GM19452 (cell line): Measurements from ENCODE around the gene GRID2.
"Not testable (repeated sequence)": the region's sequence is repeated elsewhere in the genome, so short reads cannot be mapped to it uniquely, and the experiment has no call there.

ENCODE experiments used
- ATAC-seq: cut with Tn5 transposase; IDR thresholded peaks from one replicate; pipeline ENCODE4 v1.9.1; 2021; ENCODE audit not compliant: unreplicated experiment

Gene GRID2

DNA sequence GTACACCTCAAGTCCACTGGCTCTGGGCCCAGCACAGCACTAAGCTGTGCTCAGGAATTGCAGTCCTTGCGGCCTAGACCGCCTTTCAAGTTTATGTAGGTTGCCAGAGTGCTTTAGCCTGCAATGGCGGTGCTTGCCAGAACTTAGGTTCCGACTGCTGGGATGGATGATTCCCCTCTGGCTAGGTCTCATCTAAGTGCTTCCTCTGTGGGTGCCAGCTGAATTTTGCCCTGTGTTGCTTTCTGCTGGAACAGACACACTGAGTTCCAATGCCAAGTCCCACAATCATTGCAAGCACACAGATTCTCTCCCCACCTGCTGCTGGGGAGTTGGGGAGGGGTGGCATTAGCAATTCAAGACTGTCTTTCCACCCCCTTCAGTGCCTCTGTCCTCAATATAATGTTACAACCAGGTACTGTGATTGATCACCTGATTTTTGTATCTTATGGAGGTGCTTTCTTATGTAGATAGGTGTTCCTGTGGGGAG, 129.5 kb downstream of the GRID2 start:
- no peak for ATAC-seq

DNA sequence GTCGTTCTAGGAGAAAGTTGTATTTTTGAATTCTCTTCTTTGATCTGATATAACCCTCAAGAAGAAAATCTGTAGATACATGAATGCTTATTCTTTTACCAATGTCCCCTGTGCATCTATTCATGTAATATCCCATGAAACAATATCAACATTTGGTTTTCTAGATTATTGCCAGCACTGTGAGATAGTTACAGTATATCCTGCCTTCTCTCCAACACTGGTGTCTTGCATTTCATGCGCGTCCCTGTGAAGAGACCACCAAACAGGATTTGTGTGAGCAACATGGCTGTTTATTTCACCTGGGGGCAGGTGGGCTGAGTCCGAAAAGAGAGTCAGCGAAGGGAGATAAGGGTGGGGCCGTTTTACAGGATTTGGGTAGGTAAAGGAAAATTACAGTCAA, 135.0 kb downstream of the GRID2 start:
- not testable (repeated sequence) for ATAC-seq

DNA sequence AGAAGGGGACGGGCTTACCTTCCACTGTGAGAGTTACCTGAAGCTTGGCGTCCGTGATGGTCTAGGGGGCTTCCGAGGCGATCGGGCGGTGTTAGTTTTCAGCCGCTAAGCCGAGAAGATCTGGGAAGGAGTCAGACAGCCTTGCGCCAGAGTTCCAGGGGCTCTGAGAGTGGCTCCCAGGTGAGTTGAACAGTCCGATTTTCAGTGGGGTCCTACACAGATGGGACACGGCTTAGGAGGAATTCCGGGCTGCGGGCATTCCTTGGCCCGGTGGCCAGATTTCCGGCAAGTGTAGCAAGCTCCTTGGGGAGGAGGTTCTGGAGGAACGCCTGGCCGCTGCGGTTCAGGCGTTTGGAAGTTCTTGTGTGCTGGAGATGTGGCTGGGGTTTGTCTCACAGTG, 138.4 kb downstream of the GRID2 start:
- ATAC-seq: not testable (repeated sequence)

DNA sequence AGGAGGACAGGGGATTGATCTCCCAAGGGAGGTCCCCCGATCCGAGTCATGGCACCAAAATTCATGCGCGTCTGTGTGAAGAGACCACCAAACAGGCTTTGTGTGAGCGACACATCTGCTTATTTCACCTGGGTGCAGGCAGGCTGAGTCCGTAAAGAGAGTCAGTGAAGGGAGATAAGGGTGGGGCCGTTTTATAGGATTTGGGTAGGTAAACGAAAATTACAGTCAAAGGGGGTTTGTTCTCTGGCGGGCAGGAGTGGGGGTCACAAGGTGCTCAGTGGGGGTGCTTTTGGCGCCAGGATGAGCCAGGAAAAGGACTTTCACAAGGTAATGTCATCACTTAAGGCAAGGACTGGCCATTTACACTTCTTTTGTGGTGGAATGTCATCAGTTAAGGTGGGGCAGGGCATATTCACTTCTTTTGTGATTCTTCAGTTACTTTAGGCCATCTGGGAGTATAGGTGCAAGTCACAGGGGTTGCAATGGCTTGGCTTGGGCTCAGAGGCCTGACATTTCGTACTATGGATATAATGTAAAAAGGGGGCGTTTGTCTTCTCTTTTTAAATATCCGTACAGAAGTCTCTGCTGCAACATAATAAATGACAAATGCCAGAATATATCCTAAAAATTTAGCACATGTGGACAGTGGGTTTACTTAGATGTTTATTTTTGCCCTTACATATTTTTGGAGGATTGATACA, 140.5 kb downstream of the GRID2 start:
- ATAC-seq: not testable (repeated sequence)

DNA sequence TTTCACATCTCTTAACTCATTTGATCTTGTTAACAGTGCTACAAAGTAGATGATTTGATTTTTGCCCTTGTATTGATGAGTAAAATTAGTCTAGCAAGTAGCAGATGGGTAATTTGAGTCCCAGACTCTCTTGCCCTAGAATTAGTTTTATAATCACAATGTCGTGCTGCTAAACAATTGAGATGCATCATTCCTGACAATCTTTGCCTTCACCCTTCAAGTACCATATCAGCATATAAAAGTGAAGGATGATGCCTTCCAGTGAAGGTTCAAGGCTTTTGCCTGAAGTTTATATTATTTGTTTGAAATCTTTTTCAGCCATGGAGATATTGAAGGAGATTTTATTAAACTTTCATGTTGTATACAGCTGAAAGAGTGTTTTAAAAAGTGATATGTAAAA, 141.4 kb downstream of the GRID2 start:
- ATAC-seq: no peak

DNA sequence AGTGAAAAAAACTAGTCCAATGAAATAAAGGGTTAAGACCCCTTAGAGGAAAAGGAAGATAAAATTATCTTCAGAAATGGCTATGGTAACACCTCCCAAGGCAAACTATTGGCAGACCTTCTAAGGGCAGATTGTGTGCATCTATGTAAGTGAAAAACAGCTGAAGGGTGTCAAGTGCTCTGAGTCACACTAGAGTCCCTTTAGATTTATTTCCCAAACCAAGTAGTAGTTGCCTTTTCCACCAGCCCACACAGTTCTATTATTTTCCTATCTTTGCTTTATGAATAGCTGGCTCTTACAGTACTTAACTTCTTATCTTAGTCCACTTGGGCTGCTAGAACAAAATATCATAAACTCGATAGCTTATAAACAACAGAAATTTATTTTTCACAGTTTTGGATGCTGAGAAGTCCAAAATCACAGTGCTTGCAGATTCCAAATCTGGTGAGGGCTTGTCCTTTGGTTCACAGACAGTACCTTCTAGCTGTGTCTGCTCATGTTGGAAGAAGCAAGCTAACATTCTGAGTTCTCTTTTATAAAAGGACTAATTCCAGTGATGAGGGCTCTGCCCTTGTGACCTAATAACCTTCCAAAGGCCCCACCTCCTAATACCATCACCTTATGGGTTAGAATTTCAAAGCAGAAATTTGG, 143.6 kb downstream of the GRID2 start:
- ATAC-seq: no peak

DNA sequence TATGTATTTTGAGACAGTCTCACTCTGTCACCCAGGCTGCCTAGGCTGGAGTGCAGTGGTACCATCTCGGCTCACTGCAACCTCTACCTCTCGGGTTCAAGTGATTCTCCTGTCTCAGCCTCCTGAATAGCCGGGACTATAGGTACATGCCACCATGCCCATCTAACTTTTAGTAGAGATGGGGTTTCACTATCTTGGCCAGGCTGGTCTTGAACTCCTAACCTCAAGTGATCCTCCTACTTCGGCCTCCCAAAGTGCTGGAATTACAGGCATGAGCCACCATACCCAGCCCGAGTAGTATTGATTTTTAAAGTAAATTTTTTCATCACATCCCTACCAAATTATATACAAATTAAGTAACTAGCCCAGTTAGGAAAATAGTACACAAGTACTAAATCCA, 144.4 kb downstream of the GRID2 start:
- not testable (repeated sequence) for ATAC-seq

DNA sequence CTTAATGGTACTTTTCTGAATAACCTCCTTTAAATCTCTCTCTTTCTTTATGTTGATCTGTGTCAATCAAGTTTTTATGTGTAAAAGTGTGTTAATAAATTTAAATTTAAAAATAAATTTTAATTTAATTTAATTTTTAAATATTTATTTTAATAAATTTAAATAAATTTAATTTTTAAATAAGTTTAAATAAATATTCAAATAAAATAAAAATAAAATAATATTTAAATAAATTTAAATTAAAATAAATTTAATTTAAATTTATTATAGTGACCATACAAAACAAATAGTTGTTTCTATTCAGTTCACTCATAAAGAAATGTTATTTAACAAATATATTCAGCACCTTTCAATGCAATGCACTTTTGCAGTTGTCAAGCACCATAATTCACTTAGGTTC, 146.9 kb downstream of the GRID2 start:
- no peak for ATAC-seq

DNA sequence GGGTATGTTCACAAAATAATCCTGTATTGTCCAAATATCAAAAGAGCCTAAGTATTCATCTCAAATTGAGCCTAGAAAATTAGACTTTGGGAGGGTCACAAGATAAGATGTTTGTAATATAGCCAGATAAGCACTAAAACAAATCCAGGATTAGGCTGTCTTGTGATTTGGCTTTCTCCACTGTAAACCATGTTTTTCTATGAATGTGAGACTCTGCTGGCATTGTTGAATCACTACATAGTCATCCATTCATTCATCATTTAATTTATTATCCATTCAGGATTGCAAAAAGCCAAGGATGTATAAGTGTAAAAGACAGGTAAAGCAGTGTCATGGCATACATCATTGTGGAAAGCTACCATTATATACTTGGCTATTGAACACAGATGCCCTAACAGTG, 148.0 kb downstream of the GRID2 start:
- ATAC-seq: no peak

DNA sequence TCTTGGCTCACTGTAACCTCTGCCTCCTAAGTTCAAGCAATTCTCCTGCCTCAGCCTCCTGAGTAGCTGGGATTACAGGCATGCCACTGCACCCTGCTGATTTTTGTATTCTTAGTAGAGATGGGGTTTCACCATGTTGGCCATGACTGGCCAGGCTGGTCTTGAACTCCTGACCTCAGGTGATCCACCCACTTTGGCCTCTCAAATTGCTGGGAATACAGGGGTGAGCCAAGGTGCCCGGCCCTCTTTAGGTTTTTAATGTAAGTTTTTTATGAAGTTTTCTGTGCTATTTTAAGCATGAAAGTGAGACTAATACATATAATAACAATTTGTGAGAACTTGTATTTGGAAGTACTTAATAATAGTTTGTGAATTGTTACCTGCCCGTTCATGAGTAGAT, 148.6 kb downstream of the GRID2 start:
- ATAC-seq: not testable (repeated sequence)

DNA sequence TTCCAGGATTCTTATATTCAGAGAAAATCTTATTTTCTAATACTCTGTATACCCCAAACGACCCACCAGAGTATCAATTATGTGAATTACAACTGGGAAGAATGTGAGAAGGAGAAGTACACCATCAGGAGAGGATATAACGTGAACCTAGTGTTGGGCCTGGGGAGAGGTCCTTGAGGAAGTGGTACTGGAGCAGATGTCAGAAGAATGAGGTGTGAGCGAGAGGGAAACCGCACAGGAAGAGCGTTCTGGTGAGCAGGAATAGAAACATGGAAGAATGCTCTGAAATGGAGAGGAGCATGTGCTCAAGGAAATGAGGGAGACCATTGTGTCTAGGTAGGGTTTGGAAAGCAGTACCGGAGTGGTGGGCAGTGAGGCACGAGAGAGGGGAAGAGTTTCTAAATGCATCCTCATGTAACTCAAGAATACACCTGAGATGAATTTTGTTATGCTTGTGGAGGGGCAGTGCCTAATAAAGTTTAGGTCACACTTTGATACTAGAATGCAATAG, 151.6 kb downstream of the GRID2 start:
- ATAC-seq: no peak

DNA sequence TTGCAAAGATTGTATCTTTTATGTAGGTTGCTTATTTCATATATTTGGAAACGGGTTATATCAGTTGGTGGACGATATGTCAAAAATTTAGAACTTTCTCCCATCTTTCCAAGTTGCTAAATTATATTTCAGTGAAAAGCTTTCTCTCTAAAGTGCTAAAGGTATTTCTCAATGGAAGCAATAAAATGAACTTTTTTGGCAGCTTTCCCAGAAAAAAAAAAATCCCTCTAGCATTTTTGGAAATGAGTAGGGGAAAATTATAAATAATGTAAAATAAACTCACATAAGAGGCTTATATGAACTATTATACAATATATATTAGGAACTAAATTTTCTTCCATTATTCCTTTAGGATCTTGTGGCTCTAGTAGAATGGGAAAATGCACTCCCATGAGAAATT, 152.2 kb downstream of the GRID2 start:
- ATAC-seq: no peak

DNA sequence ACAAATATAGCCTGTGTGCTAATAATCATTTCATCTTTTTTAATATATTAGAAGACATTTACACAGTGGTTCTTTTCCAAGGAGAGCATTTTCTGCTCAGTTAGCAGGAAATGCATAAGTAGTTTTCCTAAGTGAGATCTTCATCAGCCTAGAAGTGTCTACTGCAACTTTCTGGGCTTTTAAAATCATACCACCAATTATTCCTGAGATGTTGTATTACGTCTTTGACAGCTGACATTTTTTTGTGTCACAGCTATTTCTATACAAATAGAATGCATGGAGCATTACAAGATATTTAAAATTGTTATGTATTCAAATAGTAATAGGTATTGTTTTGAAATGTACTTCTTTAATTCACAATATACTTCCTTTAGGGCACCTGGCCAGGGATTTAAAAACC, 158.0 kb downstream of the GRID2 start:
- ATAC-seq: no peak

DNA sequence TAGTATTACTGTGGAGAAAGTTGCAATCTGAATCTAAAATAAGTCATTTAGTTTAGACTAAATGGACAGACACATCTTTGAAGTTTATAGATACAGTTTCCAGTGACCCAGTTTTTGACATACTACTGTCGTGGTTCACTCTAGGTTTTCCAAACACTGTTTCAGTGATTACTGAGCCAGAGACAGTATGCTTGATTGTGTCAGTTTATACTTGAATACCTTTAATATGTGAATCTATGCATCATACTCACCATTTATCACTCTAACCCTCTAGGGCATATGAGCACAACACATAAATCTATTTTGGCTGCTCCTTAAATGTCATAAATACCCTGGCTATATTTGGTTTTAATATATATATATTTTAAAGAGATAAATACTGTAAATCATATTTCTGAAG, 173.5 kb downstream of the GRID2 start:
- no peak for ATAC-seq

DNA sequence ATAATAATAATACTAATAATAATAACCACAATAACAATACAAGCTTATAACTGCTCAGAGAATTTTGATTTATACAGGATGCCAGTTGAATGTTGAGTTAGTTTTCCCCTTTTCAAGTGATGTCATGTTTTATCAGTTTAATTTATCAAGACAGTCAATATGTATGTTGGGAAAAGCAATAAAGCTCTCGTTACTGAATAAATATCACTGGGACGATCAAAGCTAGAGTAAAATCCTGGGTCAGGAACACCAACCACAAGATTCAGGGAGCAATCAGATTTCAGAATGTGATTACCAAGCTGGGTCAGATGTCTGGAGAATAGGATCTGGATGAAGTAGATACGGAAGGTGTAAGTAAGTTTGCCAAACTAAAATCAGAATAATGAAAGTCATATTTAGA, 179.6 kb downstream of the GRID2 start:
- ATAC-seq: no peak

DNA sequence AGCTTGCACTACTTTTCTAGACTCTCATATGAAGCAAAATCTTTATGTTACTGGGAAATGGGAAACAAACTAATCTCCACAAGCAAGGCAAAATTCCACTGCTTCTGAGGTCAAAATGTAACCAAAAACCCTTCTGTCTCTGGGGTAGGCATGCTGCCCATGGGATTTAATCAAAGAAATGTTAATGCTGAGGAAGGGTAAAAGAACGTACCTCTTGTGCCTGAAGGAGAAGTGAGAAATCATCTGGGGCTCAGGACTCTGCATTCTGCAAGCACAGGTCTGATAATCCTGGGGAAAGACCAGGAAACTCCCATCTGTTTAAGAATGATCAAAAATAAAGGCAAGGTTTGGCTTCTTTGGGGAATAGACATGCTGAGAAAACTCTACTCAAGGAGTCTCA, 184.7 kb downstream of the GRID2 start:
- no peak for ATAC-seq

DNA sequence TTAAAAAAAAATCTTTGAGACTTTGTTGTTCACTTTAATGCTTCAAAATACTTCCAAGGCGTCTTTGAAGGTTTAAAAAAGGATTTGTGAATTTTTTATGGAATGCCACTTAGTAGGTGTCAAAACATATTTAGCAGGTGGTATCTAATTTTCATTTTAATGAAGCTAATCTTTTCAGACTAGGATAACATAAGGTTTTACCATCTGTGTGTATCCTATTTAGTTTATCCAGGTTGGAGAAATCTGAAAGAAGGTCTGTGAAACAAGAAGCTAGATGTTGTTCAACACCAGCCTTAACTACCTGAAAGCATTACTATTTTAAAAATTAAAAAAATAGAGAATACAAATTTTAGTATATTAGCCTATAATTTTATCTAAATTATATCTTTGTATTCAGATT, 193.4 kb downstream of the GRID2 start:
- no peak for ATAC-seq

DNA sequence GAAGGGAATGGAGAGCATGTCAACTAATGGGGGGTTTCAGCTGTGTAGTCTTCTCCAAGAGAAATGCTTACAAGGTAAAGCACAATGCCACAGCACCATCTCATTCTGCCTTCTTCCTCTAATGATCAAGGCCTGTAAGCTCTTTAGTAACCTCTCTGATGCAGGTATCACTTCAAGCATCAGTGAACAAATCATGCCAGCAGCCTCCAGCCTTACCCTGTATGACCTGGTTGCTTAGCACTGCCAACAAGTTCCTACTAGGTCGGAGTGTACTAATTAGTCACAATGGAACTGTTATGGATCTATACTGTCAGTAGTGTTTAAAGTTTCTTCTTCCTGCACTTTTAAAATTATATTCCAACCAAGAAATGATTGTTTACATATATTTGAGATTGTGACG, 197.7 kb downstream of the GRID2 start:
- ATAC-seq: no peak

DNA sequence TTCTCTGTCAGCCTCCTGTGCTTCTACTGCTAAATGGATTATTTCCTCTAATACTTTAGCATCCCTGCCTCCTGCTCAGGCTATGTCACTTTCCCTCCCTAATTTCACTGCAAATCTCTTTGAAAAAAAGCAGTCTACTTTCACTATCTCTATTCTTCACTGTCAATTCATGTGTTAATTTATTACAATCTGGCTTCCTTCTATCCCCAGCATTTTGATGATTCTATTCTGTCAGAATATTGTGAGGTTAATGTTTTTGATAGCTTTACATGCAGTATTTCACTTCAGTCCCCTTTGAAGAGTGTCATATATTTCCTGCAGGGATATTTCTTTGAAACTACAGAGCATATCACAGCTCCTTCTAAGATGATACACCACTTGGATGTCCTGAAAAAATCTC, 203.2 kb downstream of the GRID2 start:
- ATAC-seq: no peak

DNA sequence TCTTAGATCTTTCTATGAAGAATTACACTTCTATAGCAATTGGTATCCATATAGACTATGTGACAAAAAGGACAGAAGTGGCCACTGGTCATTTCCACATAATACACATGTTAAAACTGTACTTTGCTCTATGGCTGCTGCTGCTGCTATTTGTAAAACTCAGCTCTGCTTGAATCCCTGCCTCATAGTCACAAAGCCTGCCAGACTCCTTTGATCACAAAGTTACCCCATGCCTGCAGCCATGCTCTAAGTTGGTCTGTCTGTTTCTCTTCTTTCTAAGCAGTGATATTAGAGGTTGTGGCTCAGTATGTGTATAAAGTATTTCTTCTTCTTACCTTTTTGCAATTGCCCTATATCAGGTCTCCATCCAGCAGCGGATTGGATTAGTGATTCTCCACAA, 210.9 kb downstream of the GRID2 start:
- no peak for ATAC-seq

DNA sequence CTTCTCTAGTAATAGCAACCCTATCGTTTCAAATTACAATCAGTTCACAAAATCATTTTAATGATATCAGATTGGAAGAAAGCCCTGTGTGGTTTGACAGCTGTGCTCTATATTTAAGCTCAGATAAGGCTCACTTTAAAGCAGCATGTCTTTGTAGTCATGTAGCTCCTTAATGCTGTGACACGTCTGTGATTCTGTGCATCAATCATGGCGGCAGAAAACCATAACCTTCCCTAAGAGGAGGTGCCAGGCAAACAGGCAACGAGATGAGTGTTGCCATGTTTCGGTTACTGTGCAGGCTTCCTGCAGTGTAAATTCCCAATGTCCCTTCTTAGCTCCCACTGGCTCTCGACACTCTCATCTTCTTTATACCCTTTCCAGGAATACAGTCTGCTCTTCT, 212.7 kb downstream of the GRID2 start:
- no peak for ATAC-seq

DNA sequence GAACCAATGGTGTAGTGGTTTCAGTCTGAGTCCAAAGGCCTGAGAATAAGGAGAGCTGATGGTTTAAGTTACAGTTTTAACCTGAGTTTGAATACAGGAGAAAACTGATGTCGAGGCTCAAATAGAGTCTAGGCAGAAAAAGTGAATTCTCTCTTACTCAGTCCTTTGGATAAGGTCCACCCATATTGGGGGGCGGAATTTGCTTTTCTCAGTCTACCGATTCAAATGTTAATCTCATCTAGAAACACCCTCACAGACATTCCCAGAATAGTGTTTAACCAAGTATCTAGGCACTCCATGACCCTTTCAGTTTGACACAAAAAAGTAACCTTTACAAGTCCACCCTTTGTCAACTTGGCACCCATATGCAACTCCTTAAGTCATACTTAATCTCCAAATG, 216.0 kb downstream of the GRID2 start:
- no peak for ATAC-seq

DNA sequence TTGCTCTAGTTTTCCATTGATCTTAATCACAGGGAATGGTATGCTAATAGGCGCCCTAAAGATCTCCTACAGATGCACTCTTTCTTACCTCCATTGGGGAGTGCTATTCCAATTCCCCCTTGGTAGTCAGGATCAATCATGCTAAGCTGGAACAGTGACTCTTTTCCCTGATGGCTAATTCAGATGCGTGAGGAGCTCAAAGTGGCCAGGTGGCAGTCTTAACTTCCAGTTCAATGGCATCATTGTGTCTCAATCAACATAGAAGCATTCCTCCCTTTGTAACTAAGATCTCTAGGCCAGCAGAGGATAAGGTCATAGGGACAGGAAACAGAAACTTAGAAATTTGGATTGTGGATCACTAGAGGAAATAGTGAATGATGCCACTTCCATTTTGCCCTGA, 216.8 kb downstream of the GRID2 start:
- no peak for ATAC-seq
